HG03280 (cell line): ENCODE results near the gene ATG4B.

ENCODE experiments used
- ATAC-seq: cut with Tn5 transposase; IDR thresholded peaks from one replicate; pipeline ENCODE4 v1.9.1; 2021; ENCODE audit warnings: mild to moderate bottlenecking, moderate library complexity; ENCODE audit not compliant: unreplicated experiment

Gene ATG4B

DNA sequence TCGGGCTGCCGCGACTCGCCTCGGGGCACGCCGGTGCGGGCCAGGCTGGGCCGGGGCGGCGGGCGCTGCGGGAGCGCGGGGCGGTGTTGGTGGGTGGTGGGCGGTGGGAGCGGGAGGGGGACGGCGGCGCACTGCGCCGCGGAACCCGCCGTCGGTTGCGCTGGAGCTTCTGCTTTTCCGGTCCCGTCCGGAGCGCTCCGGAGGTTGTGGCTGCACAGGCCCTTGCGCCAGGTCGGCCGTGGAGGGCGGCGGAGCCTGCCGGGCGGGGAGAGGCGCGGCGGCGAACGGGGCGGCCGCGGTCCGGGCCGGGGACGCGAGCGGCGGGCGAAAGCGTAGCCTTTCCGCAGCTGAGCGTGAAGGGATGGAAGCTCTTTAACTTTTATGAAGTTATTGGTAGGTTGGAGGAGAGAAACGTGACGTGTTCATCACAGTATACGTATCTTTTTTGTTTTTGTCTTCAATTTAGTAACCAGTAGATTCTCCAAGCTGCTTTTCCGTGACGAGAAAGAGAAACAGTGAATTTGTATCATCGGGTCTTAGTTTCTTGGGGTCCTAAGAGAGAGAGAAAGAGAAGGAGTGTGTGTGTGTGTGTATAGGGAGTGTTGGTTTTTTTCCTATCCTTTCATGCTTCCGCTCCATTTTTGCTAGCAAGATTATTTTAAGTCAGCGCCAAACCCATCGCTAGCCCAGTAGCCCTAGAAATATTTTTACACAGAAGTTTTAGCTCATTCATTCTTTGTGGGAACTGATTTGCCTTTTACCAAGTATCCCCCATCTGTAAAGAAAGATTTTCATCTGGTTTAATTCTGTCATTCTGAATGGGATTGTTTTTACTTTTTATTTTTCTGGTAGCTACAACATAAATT lies 535 bp downstream of the ATG4B start:
- ATAC-seq: peak; percentile 26

DNA sequence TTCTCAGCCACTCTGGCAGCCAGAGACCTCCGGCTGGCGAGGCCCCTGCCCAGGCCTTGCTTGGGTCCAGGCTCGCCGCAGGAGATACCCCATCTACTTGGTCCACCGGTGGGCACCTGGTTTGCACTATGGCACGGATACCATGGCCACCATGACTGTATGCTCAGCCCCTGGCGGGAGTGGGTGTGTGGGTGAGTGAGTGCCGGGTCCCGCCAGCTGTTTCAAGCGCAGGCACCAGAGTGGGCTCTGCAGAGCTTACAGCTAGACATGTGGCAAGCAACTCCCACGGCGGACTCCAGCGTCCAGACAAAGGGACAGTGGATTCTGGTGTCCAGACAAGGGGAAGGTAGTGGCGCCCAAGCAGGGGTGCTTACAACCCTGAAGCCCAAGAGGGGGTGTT lies 1.4 kb downstream of the ATG4B start:
- ATAC-seq: no peak

DNA sequence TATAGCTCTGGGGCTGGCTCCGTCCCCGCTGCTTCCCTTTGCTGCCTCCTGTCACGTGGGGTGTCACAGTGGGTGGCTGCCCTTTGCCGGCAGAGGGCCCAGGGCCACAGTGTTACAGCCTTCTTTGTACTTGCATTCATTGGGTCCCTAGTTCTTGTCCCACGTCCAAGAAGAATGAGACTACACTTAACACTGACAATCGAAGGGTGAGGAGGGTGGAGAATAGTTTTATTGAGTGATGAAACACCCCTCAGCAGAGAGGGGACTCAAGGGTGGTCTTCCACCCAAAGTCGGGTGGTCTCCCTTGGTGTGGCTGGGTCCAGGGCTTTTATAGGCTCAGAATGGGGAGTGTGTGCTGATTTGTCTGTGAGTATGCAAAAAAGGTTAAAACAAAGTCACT lies 1.9 kb downstream of the ATG4B start:
- no peak for ATAC-seq

DNA sequence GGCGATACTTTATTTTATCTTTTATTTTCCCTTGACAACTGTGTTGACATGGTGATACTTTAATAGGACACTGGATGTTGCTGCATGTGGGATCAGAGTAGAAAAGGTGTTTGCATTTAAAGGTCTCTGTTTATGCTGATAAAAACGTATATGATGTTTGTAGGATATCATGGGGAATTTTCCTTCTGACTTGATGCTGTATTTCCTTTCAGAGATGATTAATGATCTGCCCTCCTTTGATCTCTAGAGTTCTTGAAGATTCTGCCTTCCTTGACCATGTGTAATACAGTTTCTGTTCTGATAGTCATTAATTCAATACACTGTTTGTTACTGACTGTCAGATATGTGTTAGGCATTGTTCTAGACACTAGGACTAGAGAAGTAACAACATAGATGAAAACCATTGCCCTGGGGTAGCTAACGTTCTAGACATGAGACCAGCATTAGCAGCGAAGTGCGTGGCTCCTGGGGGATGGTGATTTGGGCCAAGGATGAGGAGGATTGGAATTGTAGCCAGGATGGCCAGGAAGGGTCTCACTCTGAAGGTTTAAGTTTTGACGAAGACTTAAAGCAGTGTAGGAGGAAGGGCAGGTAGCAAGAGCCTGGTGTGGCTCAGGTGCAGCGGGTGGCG lies 2.8 kb downstream of the ATG4B start:
- no peak for ATAC-seq

DNA sequence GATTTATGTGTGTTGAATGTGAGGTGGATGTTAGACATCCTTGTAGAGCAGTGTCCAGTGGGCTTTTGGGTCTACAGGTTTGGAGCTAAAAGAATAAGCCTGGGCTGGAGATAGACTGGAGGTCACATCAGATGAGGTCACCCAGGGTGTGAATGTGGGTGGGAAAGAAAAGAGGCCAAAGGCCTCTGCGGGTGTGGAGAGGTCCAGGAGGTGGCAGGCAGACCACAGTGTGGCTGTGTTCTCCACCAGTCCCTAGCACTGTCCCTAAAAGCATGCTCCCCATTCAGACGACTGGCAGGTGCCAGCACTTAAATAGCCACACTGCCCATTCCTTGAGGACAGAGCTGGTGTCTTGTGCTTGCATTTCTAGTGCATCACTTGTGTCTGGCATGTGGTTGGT lies 4.1 kb downstream of the ATG4B start:
- no peak for ATAC-seq

DNA sequence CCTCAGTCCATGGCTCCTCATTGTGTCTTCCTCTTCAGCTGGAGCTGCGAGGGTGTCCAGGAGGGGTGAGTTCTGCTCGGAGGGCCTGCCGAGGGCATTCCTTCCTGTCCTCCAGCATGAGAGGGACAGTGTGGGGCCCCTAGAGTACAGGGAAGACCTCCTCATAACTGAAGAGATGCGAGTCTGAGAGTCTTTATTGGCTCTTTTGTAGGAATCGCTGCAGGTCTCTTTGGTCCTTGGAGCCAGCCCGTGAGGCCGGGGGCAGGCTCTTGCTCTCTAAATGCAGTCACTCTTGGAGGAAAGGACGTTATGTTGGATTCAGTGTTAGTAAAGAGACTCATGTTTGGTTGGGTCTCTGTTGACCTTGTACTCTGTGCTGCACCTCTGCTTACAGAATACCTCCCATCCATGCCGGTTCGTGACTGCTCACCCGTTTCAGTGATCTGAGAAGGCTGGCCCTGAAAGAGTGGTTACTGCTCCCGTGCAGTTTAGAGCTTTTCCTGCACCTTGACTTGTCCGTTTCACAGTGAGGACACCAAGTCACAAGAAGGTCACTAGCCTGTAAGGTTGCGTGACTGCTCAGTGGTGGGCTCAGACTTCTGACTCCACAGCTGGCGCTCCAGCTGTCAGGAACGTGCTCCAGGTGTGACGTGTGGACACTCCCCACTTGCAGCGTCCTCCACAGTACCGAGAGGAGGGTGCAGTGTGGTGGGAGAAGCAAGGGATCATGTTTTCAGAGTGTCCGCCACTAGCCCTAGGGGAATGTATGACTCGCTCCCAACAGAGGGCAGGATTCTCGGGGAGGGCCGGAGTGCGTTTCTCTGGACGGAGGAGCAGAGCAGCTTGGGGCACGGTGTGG lies 7.8 kb downstream of the ATG4B start:
- ATAC-seq: no peak

DNA sequence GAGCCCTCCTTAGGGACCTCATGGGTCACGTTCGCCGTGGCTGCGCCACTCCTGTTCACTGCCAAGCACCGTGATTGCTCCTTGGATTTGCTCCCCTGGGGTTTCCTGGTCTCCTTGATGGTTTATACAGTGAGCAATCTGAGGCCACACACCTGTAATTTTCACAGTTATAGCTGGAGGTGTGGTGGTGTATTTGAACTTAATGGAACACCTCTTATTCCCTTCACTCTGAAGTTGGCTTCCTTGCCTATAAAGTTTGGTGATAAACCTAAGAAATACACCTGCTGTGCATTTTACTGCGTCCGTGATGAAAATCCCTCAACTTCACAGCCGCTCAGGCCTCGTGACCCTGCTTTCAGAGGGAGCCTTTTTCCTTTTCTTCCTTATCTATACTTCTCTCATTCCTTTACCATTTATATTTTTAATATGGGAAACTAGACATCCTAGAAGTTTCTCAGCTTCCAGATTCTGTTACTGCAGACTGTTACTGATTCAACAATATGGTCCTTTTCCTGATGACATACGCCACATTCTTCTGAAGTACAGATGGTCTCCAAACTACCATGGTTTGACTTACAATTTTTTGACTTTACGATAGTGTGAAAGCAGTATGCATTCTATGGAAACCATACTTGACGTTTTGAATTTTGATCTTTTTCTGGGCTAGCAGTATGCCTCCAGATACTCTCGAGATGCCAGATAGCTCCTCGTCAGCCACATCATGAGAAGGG lies 8.6 kb downstream of the ATG4B start:
- no peak for ATAC-seq

DNA sequence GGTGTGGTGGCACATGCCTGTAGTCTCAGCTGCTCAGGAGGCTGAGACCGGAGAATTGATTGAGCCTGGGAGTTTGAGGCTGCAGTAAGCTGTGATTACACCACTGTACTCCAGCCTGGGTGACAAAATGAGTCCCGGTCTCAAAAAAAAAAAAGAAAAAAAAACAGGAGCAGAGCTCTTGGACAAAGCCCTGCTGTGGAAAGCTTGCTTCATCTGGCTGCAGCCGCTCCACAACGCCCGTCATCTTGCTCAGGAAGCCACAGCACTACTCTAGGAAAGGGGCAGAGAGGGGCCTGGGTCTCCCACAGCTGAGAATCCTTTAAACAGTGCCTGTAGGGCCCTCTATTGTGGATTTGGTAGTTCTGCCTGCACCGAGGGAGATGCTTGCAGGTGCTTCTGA lies 11.0 kb downstream of the ATG4B start:
- no peak for ATAC-seq

DNA sequence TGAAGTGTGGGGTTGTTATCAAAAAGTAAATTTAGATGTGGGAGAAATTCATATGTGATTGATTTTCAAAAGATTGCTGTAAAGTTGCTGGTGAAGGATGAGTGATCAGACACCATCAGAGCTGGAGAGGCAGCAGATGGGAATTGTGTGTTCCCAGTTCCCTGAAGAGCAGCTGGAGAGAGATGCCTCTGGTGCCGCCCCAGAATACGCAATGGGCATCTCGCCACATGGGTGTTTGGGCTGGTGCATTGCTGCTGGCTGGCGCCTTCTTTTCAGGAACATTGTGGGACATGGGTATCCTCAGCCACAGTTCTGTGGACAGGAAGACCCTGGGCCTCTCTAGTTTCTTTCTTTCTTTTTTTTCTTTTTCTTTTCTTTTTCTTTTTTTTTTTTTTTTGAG lies 11.9 kb downstream of the ATG4B start:
- no peak for ATAC-seq

DNA sequence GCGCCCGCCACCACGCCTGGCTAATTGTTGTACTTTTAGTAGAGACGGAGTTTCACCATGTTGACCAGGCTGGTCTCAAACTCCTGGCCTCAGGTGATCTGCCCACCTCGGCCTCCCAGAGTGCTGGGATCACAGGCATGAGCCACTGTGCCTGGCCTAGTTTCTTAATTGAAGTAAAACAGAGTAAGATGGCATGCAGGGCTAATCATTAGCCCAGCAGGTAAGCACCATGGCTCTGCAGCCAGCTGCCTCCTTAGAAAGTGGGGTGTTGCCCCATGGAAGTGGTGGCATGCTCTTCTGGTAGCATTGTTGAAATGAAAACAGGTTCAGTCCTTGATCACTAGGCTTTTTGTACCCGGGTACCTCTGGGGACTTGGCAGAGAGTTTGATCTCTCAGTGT lies 12.4 kb downstream of the ATG4B start:
- no peak for ATAC-seq

DNA sequence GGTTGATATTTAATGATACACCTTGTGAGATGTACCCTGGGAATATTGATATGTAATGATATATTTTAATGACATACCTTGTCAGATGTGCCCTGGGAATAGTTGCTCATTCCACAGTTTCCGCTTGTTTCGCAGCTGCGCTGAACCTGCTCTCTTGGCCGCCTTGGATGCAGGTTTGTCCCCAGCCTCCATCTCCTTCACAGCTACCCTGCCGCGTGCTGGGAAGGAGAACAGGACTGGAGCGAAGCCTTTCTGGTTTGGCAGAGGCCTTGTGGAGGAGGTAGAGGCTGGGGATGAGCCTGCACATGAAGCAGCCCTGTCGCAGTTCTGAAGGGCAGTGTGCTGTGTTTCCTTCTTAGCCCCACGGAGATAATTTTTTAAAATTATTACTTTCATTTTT lies 14.6 kb downstream of the ATG4B start:
- ATAC-seq: no peak

DNA sequence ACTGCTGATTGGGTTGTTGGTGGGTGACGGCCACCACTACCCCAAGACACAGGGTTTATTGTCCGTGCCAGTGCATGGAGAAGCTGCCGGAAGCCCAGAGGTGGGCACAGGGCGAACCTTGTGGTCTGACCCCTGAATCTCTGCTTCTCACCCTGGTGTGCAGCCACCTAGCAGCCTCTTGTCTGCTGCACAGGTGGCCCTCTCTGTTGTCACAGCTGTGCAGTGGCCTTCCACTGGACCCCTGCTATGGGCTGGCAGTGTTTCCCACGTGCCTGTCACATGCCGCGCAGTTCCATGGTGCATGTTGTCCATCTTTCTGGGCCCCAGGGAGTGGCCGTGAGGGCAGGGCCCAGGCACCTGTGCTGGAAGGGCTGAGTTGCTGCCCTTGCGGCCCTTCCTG lies 15.2 kb downstream of the ATG4B start:
- no peak for ATAC-seq

DNA sequence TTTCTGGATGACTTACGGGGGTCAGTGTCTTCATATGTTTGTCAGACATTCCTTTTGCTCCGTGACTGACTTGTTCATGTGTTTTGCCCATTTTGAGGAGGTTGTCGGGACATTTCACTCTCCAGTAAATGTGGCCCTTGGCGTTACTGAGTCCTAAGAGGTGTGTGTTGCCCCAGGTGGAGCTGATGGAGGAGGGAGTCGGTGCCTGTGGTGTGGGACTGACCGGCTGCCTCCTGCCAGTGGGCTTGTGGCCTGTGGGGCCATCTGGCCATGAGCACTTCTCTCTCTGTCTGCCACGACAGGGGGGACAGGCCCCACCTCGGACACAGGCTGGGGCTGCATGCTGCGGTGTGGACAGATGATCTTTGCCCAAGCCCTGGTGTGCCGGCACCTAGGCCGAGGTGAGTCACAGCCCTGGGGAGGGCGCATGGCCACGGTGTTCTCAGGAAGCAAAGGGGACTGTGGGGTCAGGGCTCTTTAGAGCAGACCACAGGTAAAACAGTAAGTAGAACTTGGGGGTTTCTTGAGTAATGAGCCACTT lies 15.8 kb downstream of the ATG4B start:
- ATAC-seq: no peak

DNA sequence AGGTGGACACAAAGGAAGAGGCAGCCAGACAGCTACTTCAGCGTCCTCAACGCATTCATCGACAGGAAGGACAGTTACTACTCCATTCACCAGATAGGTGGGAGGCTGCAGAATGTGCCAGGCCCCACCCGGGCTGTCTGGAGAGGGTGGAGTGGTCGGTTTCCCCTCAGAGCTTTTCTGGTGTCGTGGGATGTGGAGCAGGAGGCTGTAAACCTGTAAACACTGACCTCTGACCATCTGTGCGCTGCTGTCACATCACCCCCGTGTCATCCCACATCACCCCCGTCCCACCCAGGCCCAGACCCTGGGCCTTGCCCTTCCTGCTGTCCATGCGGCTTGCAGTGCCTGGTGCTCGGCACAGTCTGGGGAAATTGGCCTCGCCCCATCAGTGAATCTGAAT lies 17.1 kb downstream of the ATG4B start:
- no peak for ATAC-seq

DNA sequence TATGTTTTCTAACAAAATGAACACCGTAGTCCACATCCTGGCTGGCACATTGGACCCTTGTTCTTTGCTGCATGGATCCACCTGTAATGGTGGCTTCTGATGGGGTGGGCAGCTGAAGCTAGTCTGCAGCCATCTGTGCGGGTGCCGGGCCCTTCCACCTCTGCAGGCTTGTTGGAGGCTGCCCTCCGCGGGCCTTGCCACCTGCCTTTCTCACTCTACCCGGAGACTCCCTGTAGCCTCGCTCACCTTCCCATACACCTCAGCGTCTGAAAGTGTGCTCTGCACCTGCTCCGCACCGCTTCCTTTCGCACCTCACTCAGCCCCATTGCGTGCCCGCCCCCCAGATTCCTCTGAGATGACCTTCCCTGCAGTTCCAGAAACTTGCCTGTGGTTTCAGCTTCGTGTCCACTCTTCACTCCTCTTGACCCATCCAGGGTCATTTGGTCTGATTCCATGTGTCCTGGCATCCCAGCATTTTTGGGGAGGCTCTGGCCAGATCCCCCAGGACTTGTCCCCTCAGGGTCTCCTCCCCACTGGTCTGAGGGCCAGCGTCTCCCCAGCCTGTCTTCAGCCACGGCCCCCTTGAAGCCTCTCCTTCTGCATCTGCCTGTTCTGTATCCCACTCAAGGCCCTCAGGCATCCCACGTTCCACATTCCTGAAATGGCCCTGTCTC lies 18.2 kb downstream of the ATG4B start:
- ATAC-seq: no peak

DNA sequence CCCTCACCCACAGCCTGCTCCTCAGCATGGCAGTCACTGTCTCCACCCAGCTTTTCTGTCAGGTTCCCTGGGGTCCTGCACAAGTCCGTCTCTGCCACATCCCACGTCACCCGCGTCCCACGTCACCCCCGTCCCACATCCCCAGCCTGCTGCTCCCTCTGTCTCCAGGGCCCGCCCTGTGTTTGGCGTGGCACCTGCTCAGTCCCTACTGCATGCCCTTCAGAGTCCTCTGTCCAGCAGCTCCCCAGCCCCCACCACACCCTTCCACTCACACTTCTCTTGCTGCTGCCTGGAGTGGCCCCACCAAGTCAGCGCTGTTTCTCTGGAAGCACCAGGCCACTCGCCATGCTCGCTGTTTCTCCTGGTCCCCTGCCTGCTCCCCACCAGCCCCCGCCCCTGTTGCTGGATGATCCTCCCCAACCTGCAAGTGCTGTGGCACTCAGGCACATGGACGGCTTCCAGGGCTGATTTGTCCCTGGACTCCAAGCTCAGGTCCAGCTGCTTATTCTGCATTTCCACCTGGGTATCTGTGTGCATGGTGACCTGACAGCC lies 18.8 kb downstream of the ATG4B start:
- ATAC-seq: no peak

DNA sequence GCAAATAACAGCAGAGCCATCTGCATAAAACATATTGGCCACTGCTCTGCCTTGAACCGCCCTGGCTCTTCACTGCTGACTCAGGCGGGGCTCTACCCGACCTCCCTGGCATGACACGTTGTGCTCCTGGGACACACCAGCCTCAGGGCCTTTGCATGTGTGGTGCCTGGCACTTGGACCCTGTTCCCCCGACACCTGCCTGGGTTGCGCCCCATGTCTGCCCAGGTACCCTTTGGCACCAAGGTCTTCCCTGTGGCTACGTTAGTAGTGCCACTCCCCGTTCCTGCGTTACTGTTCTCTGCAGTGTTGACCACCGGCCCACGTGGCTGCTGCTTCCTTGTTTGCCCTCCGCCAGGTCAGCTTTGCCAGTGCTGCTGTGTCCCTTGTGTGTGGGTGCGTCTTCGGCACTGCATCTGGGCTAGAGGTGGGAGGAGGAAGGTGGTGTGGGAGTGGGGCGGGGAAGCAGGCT lies 20.3 kb downstream of the ATG4B start:
- no peak for ATAC-seq

DNA sequence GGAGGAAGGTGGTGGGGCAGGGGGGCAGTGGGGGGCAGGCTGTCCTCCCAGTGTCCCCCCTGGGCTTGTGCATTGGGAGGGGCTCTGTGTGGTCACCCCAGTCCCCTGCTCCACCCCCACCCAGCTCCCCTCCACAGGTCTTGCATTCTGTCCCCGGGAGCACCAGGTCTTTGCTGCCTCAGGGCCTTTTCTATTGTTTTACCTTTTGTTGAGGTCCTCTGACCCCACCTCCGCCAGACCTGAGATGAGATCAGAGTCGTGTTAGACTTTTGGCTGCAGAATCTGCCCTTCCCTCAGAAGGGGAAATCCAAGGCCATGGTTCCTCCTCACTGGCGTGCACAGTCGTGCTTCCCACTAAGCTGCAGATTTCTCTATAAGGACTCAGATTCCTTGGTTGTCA lies 20.8 kb downstream of the ATG4B start:
- ATAC-seq: no peak

DNA sequence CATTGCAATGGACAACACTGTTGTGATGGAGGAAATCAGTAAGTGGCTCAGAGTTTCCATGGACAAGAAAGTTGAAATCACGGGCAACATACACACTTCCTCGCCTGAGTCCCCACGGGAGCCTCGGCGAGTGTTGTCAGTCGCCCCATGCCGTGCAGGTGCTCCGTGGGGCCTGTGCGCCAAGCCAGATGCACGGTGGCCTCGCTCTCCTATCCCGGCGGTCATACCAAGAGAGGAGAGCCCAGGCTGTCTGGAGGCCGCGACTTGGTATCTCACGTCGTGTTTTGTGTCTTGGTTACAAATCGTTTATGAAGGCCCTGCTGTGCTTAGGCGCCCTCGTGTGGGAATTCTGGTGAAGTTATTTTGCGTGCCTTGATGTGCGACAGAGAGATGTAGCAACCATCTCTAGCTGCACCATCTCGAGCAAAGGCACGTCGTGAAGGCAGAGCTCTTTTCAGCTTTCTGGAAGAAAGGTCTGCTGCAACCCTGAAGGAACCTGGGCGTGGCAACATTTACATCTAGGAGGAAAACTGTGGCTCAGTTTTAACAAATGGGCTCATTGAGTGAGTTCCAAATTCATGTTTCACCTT lies 21.8 kb downstream of the ATG4B start:
- no peak for ATAC-seq
